Stimulated activated naive CD4-positive, alpha-beta T cell (primary cell): ENCODE data around the gene AGMO.
"Not testable (repeated sequence)": the region's sequence is repeated elsewhere in the genome, so short reads cannot be mapped to it uniquely, and the experiment has no call there.

Source experiments
- DNase-seq, 6 experiments: peaks; one replicate each; lab custom pipeline; 2025; lab: John Stamatoyannopoulos, UW

The AGMO gene

GRCh38 chr7:15314922-15315321 lies 246.9 kb downstream of the AGMO start:
- DNase-seq, result no peak

GRCh38 chr7:15313361-15313760 lies 248.5 kb downstream of the AGMO start:
- DNase-seq, result no peak

GRCh38 chr7:15309872-15310271 lies 251.9 kb downstream of the AGMO start:
- DNase-seq, result no peak

- no peak for DNase-seq
Measured at GRCh38 chr7:15308821-15309220, 253.0 kb downstream of the AGMO start.

GRCh38 chr7:15306296-15306695 lies 255.5 kb downstream of the AGMO start:
- DNase-seq, result no peak

- no peak for DNase-seq
Measured at GRCh38 chr7:15305002-15305600, 256.7 kb downstream of the AGMO start.

- no peak for DNase-seq
Measured at GRCh38 chr7:15303357-15303756, 258.5 kb downstream of the AGMO start.

- not testable (repeated sequence) for DNase-seq
Measured at GRCh38 chr7:15300986-15301385, 260.8 kb downstream of the AGMO start.

- no peak for DNase-seq
Measured at GRCh38 chr7:15292138-15292537, 269.7 kb downstream of the AGMO start.

- no peak for DNase-seq
Measured at GRCh38 chr7:15291699-15292098, 270.1 kb downstream of the AGMO start.

- DNase-seq, result no peak
Measured at GRCh38 chr7:15288741-15289140, 273.1 kb downstream of the AGMO start.

GRCh38 chr7:15284396-15284795 lies 277.4 kb downstream of the AGMO start:
- no peak for DNase-seq

- no peak for DNase-seq
Measured at GRCh38 chr7:15280078-15280733, 281.6 kb downstream of the AGMO start.

- no peak for DNase-seq
Measured at GRCh38 chr7:15279640-15280039, 282.2 kb downstream of the AGMO start.

- DNase-seq, result no peak
Measured at GRCh38 chr7:15257689-15258088, 304.1 kb downstream of the AGMO start.

GRCh38 chr7:15252181-15252580 lies 309.6 kb downstream of the AGMO start:
- no peak for DNase-seq

GRCh38 chr7:15248514-15248913 lies 313.3 kb downstream of the AGMO start:
- DNase-seq, result no peak

GRCh38 chr7:15245831-15246230 lies 316.0 kb downstream of the AGMO start:
- no peak for DNase-seq

GRCh38 chr7:15239801-15240200 lies 322.0 kb downstream of the AGMO start:
- DNase-seq, result no peak

GRCh38 chr7:15236952-15237351 lies 324.9 kb downstream of the AGMO start:
- no peak for DNase-seq

GRCh38 chr7:15234431-15234830 lies 327.4 kb downstream of the AGMO start:
- DNase-seq, result no peak

GRCh38 chr7:15228831-15229230 lies 333.0 kb downstream of the AGMO start:
- no peak for DNase-seq

- DNase-seq, result no peak
Measured at GRCh38 chr7:15225981-15226380, 335.8 kb downstream of the AGMO start.

GRCh38 chr7:15219758-15220157 lies 342.1 kb downstream of the AGMO start:
- no peak for DNase-seq
